SK-N-MC (cell line): ENCODE data around the gene ASPSCR1.

ENCODE experiments used
- EZH2 ChIP-seq: fragments of 200-600 bp; sonication (generic); IDR thresholded peaks from one replicate; pipeline ENCODE4 v1.6.1; 2017; ENCODE audit warnings: antibody characterized with exemption
- FOXP2 ChIP-seq: optimal IDR thresholded peaks from 2 replicates; pipeline ENCODE3; 2011; ENCODE audit warnings: mild to moderate bottlenecking, moderate library complexity; ENCODE audit not compliant: insufficient read depth; ENCODE audit errors: extremely low read length, control extremely low read depth
- POLR2AphosphoS5 ChIP-seq: IDR thresholded peaks from 2 replicates; pipeline ENCODE4 v1.6.1; 2012; ENCODE audit warnings: mild to moderate bottlenecking, low read depth, low read length, borderline replicate concordance

GRCh38 chr17:81998212-81998611, 20.8 kb downstream of the ASPSCR1 start:
- no peak for TF ChIP-seq EZH2
- TF ChIP-seq POLR2AphosphoS5 = no peak
- TF ChIP-seq FOXP2 = no peak
